ENCODE measurements around the gene TOB1.
"Not testable (repeated sequence)": the region's sequence is repeated elsewhere in the genome, so short reads cannot be mapped to it uniquely, and the experiment has no call there.

TOB1 gene

DNA sequence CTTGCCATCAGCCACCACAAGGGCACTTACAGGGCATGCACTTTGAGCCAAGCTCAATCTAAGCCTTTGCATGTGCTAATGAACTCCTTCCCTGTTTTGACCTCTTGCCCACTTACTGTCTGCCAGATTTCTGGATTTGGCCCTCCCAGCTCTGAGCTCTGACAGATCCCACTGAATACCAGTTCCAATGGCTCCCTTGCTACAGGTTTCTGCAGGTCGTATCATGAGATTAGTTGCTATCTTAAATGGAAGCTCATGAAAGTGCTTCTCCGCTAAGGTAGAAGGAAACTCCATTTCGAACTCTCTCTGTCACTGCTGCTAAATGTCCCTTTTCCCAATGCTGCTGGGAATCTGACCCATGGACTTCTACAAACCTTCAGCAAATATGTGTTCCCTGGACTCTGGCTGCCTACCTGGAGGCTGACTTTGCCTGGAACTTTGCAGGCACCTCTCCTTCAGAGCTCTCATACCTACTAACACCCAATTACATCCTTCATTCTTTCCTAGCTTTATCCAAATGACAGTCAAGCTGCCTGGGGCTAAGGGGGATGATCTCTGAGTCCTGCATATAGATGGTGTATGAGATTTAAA, 23.5 kb upstream of the TOB1 start:
- no peak for TF ChIP-seq POLR2A (IDR thresholded peaks at IDR 0.05; ENCODE audit: low read depth, low read length)
- FAIRE-seq (no peak), DNase-seq (ENCODE audit: insufficient read length, low spot score) (no peak)

DNA sequence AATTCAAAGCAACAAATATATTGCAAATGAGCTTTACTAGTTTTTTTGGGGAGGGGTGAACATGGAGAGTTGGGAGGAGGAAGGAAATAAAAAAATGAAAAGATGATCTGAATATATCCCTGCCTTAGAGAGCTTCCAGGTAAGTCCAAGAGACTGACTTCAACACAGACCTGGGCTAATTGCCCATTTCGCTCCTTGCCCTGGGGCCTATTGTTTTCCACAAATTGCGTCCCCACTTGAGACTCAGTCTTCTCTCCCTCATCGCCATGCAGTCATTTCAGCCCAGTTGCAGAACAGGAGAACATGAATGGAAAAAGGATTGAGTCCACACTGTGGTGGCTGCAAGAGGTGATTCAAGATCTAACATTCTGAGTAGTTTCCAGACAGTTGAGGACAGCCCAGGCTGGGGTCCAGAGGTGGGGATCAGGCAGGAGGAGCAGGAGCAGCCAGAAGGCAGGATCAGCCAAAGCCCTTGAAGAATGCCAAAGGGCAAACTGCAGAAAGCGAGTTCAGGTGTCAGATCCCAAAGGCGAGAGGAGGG, 21.6 kb upstream of the TOB1 start:
- no peak for FAIRE-seq
- no peak for DNase-seq (ENCODE audit: insufficient read length, low spot score)
- no peak for TF ChIP-seq POLR2A (IDR thresholded peaks at IDR 0.05; ENCODE audit: low read depth, low read length)

DNA sequence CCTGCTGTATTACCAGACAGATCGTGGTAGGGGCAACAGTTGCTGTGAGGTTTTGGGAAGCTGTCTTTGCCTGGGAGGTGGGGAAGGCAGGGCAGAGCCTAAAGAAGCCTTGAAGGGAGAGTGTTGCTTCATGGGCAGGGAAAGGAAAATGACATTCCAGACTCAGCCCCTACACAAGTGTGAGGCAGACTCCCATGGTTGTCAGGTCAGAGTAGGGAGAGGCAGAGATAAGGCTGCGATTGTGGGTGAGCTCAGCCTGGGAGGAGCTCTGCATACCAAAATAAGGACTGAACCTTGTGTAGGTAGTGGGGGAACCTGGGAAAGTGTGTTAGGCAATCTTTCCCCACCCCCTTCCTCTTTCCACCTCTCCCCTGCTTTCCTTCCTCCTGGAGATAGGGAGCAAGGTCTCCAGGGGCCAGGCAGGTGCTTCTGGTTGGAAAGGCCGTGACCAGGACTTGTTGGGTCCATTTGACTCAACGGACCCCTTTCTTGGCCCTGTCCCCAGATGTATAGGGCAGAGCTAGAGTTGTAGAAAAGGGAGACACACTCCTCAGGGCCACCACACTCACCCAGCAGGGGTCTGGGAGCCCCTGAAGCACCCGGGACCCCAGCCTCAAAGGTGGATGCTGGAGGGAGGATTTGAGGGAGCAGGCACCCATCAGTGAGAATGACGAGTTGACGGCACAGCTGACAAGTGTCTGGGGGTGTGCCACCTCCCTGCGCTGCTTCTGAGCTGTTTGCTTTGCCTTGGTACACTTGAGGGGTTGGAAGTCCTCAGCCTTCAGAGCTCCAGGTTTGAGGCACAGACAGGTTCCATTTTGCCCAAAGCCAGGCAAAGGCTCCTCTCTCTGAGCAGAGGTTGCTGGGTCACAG, 18.5 kb upstream of the TOB1 start:
- no peak for DNase-seq (ENCODE audit: insufficient read length, low spot score)
- no peak for TF ChIP-seq POLR2A (IDR thresholded peaks at IDR 0.05; ENCODE audit: low read depth, low read length)
- FAIRE-seq, result no peak

DNA sequence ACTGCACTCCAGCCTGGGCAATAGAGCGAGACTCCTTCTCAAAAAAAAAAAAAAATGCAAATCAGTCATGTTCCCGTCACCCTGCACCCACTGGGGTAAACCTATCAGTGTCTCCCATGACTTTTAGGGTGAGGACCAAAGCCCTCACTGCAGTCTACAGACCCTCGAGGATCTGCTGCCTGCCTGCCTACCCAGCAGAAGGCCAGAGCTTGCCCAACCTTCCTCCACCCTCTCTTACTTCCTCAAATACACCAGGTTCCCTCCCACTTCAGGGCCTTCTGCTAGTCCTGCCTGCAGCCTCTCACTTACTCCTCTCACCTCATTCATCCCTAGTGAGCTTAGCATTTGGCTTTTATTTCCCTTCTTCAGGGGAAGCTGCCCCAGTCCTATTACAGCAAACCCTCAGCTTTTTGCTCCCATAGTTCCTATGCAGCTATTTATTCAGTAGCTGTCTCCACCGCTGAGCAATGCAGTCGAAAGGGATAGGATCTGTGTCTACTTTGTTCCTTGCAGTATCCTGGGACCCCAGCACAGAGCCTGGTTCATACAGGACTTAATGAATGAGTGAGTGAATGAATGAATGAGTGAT, 17.8 kb upstream of the TOB1 start:
- DNase-seq (ENCODE audit: insufficient read length, low spot score) (no peak), FAIRE-seq (no peak)
- TF ChIP-seq POLR2A (IDR thresholded peaks at IDR 0.05; ENCODE audit: low read depth, low read length), result no peak

DNA sequence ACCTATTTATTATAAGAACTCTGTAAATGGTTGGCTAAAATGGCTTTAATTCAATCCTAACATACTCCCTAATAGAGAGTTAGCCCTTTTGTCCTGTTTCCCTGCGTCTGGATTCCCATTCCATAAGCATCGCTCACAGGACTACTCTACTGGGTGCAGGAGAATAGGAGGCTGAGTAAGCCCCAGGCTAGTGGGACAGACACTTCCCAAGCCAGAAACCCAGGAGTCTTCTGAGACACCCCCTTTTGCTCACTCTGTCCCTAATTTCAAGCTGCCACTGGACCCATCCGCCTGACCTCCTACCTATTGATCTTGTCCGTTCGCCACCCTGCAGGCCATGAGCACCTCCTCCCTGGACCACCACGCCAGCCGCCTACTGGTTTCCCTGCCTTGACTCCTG, 16.7 kb upstream of the TOB1 start:
- TF ChIP-seq POLR2A (IDR thresholded peaks at IDR 0.05; ENCODE audit: low read depth, low read length), result no peak
- DNase-seq (ENCODE audit: insufficient read length, low spot score) (peak; percentile 67), FAIRE-seq (peak; percentile 77)

DNA sequence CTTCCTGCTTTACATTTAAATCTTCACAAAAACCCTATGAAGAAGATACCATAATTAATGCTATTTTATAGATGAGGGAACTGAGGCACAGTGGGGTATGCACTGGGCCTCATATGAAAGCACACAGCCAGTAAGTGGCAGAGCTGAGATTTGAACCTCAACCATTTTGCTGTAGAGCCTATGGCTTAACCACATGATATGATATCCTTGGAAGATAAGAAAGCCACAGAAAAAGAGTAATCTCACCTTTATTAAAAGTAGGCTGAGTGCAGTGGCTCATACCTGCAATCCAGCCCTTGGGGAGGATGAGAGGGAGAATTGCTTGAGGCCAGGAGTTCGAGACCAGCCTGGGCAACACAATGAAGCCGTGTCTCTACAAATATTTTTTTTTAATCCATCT, 15.0 kb upstream of the TOB1 start:
- DNase-seq (ENCODE audit: insufficient read length, low spot score) (no peak), FAIRE-seq (no peak)
- no peak for TF ChIP-seq POLR2A (IDR thresholded peaks at IDR 0.05; ENCODE audit: low read depth, low read length)

DNA sequence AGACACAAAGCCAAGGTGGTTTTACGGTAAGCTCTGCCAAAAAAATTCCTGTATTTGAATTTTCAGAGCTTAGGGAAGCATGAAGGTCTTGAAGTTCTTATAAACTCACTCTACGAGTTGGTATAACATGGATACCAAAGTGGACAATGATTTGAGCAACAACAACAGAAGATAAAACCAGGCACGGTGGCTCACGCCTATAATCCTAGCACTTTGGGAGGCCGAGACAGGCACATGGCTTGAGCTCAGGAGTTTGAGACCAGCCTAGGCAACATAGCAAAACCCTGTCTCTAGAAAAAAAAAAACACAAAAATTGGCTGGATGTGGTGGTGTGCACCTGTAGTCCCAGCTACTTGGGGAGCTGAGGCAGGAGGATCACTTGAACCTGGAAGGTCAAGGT, 12.9 kb upstream of the TOB1 start:
- FAIRE-seq, result no peak
- no peak for TF ChIP-seq POLR2A (IDR thresholded peaks at IDR 0.05; ENCODE audit: low read depth, low read length)
- no peak for DNase-seq (ENCODE audit: insufficient read length, low spot score)

DNA sequence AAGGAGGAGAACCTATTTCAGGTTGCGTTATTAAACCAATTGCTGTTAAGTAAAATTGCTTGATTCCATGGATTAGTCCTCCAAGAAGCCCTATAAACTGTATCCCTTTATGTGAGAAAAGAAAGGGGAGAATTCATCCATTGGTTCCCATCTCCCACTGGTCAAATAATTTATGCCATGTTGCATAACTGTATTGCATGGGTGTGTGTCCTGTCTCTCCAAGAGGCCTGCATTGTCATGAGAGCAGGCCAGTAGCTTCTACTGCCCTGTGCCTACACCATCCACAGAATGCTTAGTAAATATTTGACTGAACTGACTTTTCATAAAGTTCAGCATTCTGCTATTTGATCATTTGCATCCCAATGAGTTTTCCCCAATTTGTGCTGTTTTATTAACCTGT, 11.7 kb upstream of the TOB1 start:
- DNase-seq (ENCODE audit: insufficient read length, low spot score) (no peak), FAIRE-seq (no peak)
- TF ChIP-seq POLR2A (IDR thresholded peaks at IDR 0.05; ENCODE audit: low read depth, low read length), result no peak

DNA sequence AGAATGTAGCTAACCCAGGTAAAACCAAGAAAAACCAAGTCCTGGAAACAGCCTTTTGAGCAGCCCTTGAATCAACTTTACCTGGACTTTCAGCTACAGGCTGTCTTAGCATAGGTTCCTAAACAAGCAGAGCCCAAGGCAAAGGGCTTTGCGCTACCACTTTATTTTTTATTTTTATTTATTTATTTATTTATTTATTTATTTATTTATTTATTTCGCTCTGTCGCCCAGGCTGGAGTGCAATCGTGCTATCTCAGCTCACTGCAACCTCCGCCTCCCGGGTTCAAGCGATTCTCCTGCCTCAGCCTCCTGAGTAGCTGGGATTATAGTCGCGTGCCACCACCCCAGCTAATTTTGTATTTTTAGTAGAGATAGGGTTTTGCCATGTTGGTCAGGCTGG, 10.9 kb upstream of the TOB1 start:
- FAIRE-seq; DNase-seq (ENCODE audit: insufficient read length, low spot score): not testable (repeated sequence)

DNA sequence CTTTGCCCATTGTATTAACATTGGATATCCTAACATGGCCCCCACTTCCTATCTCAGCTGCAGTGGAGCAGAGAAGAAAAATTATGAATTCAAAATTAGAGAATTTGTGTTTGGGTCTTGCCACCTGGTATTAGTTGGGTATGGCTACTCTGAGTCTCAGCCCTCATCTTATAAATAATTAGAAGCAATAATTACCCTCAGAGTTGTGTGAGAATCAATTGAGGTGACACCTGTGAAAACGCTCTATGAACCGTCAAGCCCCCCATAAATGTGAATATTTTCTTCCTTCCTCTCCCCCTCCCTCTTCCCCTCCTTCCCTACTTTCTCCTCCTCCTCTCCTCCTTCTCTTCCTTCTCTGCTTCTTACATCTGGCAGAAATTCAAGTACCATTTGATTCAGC, 8.9 kb upstream of the TOB1 start:
- FAIRE-seq, result no peak
- no peak for TF ChIP-seq POLR2A (IDR thresholded peaks at IDR 0.05; ENCODE audit: low read depth, low read length)
- no peak for DNase-seq (ENCODE audit: insufficient read length, low spot score)

DNA sequence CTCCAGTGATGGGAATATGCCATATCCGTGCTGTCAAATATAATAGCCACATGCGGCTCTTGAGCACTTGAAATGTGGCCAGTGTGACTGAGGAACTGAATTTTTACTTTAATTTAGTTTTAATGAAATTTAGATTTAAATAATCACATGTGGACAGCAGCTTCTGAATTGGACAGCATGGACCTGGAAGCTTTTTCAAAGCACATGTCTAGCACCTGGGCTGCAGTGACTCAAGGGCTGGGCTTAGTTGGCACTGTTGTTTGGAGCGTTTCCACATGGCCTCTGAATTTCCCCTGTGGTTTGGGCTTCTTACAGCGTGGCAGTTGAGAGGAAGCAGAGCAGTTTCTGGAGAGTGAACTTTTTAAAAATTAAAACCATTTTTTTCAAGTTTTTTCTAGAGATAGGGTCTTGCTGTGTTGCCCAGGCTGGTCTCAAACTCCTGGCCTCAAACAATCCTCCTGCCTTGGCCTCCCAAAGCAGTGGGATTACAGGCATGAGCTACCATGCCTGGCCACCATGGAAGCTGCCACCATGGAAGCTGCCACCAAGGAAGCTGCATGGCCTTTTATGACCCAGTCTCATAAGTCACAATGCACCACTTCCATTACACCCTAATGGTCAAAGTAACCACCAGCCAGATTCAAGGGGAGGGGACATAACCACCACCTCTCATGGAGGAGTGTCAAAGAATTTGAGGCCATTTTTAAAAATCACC, 6.7 kb upstream of the TOB1 start:
- TF ChIP-seq POLR2A (IDR thresholded peaks at IDR 0.05; ENCODE audit: low read depth, low read length), result no peak

DNA sequence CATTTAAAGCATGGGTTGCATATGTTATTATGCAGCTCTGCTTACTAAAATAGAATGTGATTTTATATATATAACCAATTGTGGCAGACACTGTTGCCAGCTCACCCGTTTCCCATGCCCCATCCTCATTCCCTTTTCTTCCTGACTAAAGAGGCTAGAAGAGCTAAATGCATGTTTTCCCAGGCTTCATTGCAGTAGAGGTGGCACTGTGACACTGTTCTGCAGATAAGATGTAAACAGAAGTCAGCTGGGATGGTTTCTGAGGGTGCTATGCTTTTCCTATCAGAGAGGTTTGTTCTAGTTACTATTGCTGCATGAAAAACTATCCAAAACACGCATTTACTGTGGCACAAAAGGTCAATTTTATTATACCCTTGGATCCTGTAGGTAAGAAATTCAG, 5.7 kb upstream of the TOB1 start:
- TF ChIP-seq POLR2A (IDR thresholded peaks at IDR 0.05; ENCODE audit: low read depth, low read length), result no peak
- no peak for DNase-seq (ENCODE audit: insufficient read length, low spot score)
- FAIRE-seq, result no peak

More for the DNA sequence above, 6.7 kb upstream of the TOB1 start:
- FAIRE-seq (peak; percentile 50), DNase-seq (ENCODE audit: insufficient read length, low spot score) (no peak)

DNA sequence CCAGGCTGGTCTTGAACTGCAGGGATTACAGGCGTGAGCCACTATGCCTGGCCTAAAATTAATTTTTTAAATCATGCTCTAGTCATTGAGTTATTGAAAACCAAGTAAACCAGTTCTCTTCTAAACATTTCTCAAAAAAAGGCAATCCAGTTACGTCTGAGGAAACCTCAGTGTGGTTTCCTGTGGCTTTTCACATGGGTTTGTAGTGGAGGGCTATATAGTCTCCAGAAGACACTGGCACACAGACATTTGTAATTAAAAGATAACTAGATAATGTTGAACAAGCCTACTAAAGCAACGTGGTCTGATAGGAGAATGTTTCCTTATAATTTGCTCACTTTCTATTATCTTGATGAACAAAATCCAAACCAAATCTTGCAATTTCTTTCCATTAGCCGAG, 5.2 kb upstream of the TOB1 start:
- FAIRE-seq, result no peak
- TF ChIP-seq POLR2A (IDR thresholded peaks at IDR 0.05; ENCODE audit: low read depth, low read length), result no peak
- DNase-seq (ENCODE audit: insufficient read length, low spot score), result no peak

DNA sequence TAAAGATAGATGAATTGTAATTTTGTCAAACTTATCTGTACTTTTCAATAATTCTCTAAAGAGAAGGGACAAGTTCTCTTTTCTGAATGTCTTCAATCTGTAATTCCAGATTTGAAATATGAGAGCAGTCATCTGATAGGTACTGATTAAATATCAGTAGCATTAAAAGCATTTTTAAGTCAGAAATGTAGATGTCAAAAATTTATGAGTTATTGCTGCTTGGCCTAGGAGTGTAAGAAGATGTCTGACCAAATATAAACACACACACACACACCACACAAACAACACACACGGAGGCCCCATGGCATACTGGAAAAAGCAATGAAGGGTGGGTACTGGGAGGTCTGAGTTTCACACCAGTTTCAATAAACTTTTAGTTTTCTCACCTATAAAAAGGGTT, 2.4 kb upstream of the TOB1 start:
- FAIRE-seq (no peak), DNase-seq (ENCODE audit: insufficient read length, low spot score) (no peak)
- TF ChIP-seq POLR2A (IDR thresholded peaks at IDR 0.05; ENCODE audit: low read depth, low read length), result no peak

Measured in H54 (cell line).